HL-60 (cell line): ENCODE data around the gene PICK1.

ENCODE experiments used
- CTCF ChIP-seq: IDR thresholded peaks from one replicate; pipeline ENCODE4 v1.5.1; 2011; ENCODE audit warnings: low read length, control low read depth, inconsistent platforms; ENCODE audit not compliant: insufficient read depth
- POLR2AphosphoS5 ChIP-seq: IDR thresholded peaks from 2 replicates; pipeline ENCODE4 v1.6.1; 2012; ENCODE audit warnings: low read depth

DNA sequence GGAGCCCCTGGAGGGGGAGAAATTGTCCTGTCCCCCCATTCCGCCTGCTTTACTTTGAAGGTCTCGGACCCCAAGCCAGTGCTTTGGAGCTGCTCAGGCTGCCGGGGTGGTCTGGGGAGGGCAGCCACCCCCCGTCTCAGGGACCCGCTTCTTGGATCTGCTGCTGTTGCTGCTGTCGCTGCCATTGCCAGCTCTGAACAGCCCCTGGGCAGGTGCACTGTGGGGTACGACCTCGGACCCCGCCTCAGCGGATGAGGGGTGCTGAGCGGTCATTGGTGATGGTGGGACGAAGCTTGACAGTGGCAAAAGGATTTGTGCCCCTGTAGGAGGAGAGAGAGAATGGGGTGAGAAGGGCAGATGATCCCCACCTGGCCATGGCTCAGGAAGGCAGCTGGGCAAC is 27.9 kb downstream of the PICK1 start:
- TF ChIP-seq POLR2AphosphoS5 (no peak), CTCF (no peak)
